Esophagus muscularis mucosa (tissue), 4 donors: ENCODE measurements around the gene HAVCR1. TPM values are rescaled to one million over a fixed set of nuclear protein-coding genes. Genes with fewer than 3 reads are reported as not detected.
"Not testable (repeated sequence)": the region's sequence is repeated elsewhere in the genome, so short reads cannot be mapped to it uniquely, and the experiment has no call there.

Source experiments
- DNase-seq: peaks from one replicate; pipeline ENCODE4 v3.0.0-alpha.2; 2017; ENCODE audit errors: extremely low spot score
- H3K27ac ChIP-seq, 4 donors: fragments of 200-600 bp; sonication (generic); replicated peaks in 1 of 4; 1 replicate in 3 of 4; 2 replicates in 1 of 4; pipeline ENCODE4 v1.5.1; 2016 to 2019; ENCODE audit warnings: mild to moderate bottlenecking in 1 of 4
- H3K27me3 ChIP-seq, 4 donors: fragments of 200-600 bp; sonication (generic); one replicate each; pipeline versions ENCODE4 v1.5.1 to v1.6.0; 2016 to 2019
- H3K36me3 ChIP-seq, 4 donors: fragments of 200-600 bp; sonication (generic); one replicate each; pipeline ENCODE4 v1.5.1; 2016 to 2019
- H3K4me1 ChIP-seq, 4 donors: fragments of 200-600 bp; sonication (generic); one replicate each; pipeline ENCODE4 v1.5.1; 2016 to 2019
- H3K4me3 ChIP-seq, 4 donors: fragments of 200-600 bp; sonication (generic); 1 replicate in 2 of 4; 2 replicates in 2 of 4; pipeline ENCODE4 v1.5.1; 2016 to 2019; ENCODE audit warnings: mild to moderate bottlenecking in 4 of 4, moderate library complexity in 1 of 4
- H3K9me3 ChIP-seq, 4 donors: fragments of 200-600 bp; sonication (generic); 1 replicate in 3 of 4; 2 replicates in 1 of 4; pipeline ENCODE4 v1.5.1; 2016 to 2019
- EP300 ChIP-seq: sonication (generic); formaldehyde crosslinking; IDR thresholded peaks from one replicate; pipeline ENCODE4 v1.6.1; 2017; ENCODE audit warnings: antibody characterized with exemption
- POLR2A ChIP-seq: fragments of 450-650 bp; IDR thresholded peaks from one replicate; pipeline ENCODE4 v1.6.1; 2017; ENCODE audit warnings: antibody characterized with exemption, moderate library complexity, mild to moderate bottlenecking, low read depth
- POLR2AphosphoS5 ChIP-seq, 2 donors: sonication (generic); formaldehyde crosslinking; IDR thresholded peaks; one replicate each; pipeline ENCODE4 v1.6.1; 2017; ENCODE audit warnings: antibody characterized with exemption in 2 of 2
- WGBS: methylation state at CpG from one replicate; pipeline ENCODE4 v1.1.5; 2018; 5-methylcytosine and 5-hydroxymethylcytosine counted together
- intact Hi-C: fragments of 100-400 bp; cut with DNase I; formaldehyde crosslinking; loops from one replicate; pipeline ENCODE4 v1.15.1; 2023
- total RNA-seq, 4 donors: library from RNA; depleted of rRNA; stranded (reverse); fragments of >200 nt; gene quantifications; one replicate each; pipeline versions ENCODE4 v1.1.0 to v1.2.1, GENCODE V29; 2016
- TF ChIP-seq, protein P1 (sequence below), 3 experiments: fragments of 200-600 bp in 2 of 3; fragments of 450-650 bp in 1 of 3; sonication (generic) in 2 of 3; IDR thresholded peaks; one replicate each; pipeline ENCODE4 v1.5.1; 2017 to 2019; ENCODE audit warnings: antibody characterized with exemption in 3 of 3, mild to moderate bottlenecking in 2 of 3, moderate library complexity in 1 of 3

The HAVCR1 gene
- total RNA-seq, 4 donors from 2014 or later, result 0.17 TPM; not detected in 3

DNA sequence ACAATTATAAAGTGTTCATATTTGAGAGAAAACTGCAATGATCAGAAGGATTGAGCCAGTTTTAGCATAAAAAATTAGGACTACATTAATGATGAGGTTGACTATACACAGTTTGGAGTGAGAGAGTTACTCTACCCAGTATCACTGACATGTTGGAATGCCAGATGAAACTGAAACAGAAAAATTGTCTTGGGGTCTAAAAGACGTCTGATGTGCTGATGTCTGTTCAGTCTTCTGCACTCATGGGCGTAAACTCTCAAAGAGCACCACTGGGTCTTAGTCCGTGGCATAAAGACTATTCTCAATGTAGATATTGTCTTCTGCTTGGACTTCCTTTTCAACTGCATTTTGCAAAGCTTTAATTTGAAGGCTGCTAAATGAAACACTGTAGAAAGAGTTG lies 29.5 kb downstream of the HAVCR1 start:
- H3K36me3 ChIP-seq, result no peaks in the 10 kb centered on the region
- no peak for DNase-seq
- TF ChIP-seq, protein P1, sequence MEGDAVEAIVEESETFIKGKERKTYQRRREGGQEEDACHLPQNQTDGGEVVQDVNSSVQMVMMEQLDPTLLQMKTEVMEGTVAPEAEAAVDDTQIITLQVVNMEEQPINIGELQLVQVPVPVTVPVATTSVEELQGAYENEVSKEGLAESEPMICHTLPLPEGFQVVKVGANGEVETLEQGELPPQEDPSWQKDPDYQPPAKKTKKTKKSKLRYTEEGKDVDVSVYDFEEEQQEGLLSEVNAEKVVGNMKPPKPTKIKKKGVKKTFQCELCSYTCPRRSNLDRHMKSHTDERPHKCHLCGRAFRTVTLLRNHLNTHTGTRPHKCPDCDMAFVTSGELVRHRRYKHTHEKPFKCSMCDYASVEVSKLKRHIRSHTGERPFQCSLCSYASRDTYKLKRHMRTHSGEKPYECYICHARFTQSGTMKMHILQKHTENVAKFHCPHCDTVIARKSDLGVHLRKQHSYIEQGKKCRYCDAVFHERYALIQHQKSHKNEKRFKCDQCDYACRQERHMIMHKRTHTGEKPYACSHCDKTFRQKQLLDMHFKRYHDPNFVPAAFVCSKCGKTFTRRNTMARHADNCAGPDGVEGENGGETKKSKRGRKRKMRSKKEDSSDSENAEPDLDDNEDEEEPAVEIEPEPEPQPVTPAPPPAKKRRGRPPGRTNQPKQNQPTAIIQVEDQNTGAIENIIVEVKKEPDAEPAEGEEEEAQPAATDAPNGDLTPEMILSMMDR (IDR thresholded peaks at IDR 0.05), result no peak
- TF ChIP-seq POLR2AphosphoS5 (IDR thresholded peaks at IDR 0.05), result no peak
- TF ChIP-seq POLR2A, result no peak
- TF ChIP-seq EP300, result no peak
- 54% methylated on average over 3 of the region's 3 CpGs for WGBS
- intact Hi-C loops, result no loop called here
- no peaks in the 10 kb centered on the region for H3K4me1 ChIP-seq
- H3K27ac ChIP-seq, result no peak overlapping the region
- H3K4me3 ChIP-seq, result no peak overlapping the region
- H3K9me3 ChIP-seq, result no peaks in the 10 kb centered on the region
- no peaks in the 10 kb centered on the region for H3K27me3 ChIP-seq

DNA sequence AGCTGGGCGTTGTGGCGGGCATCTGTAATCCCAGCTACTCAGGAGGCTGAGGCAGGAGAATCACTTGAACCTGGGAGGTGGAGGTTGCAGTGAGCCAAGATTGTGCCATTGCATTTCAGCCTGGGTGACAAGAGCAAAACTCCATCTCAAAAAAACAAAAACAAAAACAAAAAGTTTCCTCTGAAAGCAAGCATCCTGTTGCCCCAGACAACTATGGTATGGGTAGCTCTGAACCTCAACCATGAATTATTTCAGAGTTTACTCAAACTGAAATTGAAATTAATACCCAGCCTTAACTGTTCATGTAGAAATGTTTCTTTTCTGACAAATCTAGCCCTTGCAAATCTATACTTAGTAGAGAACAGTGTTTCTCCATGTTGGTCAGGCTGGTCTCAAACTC lies 31.3 kb downstream of the HAVCR1 start:
- H3K27me3 ChIP-seq, H3K4me1 ChIP-seq, H3K9me3 ChIP-seq, H3K4me3 ChIP-seq, H3K36me3 ChIP-seq, DNase-seq, intact Hi-C loops, H3K27ac ChIP-seq: not testable (repeated sequence)
- 79% methylated on average over 2 of the region's 2 CpGs for WGBS

DNA sequence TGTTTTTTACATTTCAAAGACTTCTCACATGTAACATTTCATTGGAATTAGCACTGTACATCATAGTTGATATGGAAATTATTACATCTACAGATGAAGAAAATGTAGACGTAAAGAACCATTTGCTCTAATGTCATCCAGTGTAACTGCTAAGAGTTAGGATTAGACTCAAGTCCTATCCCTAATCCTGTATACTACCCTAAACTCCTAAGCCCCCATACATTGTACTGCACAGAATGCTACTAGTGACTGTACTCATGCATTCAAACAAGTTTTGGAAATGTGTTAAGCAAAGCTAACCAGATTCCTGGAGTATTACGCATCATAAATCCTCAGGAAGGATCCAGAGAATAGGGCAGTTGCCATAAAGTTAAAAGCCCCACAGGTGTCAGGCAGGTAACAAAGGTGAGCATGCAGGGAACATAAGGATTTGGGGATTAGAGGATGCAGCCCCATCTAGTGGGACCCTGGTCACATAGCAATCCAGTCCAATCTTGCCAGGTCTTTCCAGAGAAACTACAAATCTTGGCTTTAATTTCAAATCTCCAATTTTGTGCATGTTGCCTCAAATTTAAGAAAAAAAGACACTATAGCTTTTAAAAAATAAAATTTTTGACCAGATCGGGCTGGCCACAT lies 32.0 kb downstream of the HAVCR1 start:
- no peaks in the 10 kb centered on the region for H3K36me3 ChIP-seq
- H3K4me1 ChIP-seq, result no peaks in the 10 kb centered on the region
- no peak for DNase-seq
- WGBS, result 69% methylated on average over 3 of the region's 3 CpGs
- no peak overlapping the region for H3K27ac ChIP-seq
- no peaks in the 10 kb centered on the region for H3K27me3 ChIP-seq
- no peak overlapping the region for H3K4me3 ChIP-seq
- TF ChIP-seq, protein P1 (IDR thresholded peaks at IDR 0.05), result peak in 1 of 3 experiments; percentile 32
- no peak for TF ChIP-seq POLR2A
- H3K9me3 ChIP-seq, result no peaks in the 10 kb centered on the region
- intact Hi-C loops, result no loop called here

DNA sequence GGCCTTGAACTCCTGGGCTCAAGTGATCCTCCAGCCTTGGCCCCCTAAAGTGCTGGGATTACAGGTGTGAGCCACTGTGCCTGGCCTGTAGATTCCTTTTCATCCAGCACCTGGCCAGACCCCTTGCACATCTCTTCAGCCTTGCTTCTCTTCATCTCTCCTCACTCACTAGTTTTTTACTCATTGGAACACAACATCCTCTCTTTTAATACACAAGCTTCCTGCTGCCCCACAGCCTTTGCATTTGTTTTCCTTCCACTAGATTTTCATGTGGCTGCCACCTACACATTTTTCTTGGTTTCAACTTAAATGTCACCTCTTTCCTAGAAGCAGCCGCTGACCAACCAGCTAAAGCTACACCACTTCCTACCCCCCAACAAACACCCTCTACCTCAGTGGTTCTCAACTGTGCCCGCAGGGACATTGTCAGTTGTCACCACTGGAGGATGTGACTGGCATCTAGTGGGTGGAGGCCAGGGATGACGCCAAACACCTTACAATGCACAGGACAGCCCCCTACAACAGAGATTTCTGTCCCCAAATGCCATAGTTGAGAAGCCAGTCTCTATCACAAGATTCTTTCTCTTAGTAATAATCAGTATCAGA lies 33.7 kb downstream of the HAVCR1 start:
- intact Hi-C loops, result no loop called here
- Histone ChIP-seq H3K4me1 (no peaks in the 10 kb centered on the region), H3K4me3 (no peak overlapping the region), H3K27me3 (no peaks in the 10 kb centered on the region), H3K9me3 (no peaks in the 10 kb centered on the region), H3K27ac (no peak overlapping the region), H3K36me3 (no peaks in the 10 kb centered on the region)
- no peak for DNase-seq
- no peak for TF ChIP-seq EP300
- no peak for TF ChIP-seq POLR2A
- TF ChIP-seq, protein P1 (IDR thresholded peaks at IDR 0.05), result no peak
- TF ChIP-seq POLR2AphosphoS5 (IDR thresholded peaks at IDR 0.05), result no peak
- 96% methylated on average over 3 of the region's 3 CpGs for WGBS

DNA sequence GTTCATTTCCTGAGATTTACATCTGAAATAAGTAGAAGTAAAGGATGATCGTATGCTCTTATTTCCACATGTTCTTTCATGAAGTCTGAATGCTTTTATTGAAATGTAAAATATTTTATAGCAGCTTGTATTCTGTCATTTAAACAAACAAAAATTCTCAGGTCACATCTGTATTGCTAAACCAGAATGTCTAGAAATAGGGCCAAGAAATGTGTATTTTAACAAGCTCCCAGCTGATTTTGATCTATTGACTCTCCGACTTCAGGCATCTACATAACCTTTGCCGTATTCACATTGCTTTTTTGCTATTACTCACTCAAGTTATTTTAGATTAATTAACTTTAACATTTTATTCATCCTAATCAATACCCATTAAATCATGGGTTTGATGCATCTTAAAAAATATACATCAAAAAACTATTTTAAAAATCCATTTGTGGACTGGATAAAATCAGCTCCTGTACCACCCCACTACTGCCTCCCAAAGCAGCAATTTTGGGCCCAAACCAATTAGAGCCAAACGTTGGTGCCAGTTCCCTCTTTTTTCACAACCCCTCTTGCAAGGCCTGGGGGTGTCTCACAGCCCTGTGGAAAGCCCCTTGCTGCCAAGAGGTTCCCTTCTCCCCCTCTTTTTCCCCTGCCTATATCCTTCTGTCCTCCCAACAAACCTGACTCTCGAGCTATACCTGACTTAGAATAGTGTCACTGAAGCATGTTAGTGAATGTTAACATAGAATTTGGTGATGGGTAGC lies 34.5 kb downstream of the HAVCR1 start:
- Histone ChIP-seq H3K27me3 (no peaks in the 10 kb centered on the region), H3K9me3 (peaks cover 0 to under 1% (median 0%) of the 10 kb centered on the region in 4 donors), H3K36me3 (no peaks in the 10 kb centered on the region), H3K4me3 (no peak overlapping the region), H3K27ac (no peak overlapping the region), H3K4me1 (no peaks in the 10 kb centered on the region)
- no peak for TF ChIP-seq POLR2A
- TF ChIP-seq EP300, result no peak
- TF ChIP-seq, protein P1 (IDR thresholded peaks at IDR 0.05), result no peak
- no peak for TF ChIP-seq POLR2AphosphoS5 (IDR thresholded peaks at IDR 0.05)
- intact Hi-C loops, result no loop called here
- no peak for DNase-seq
- 73% methylated on average over 5 of the region's 5 CpGs for WGBS
